ENCODE measurements around the gene MUC2. TPM values are rescaled to one million over a fixed set of nuclear protein-coding genes. Genes with fewer than 3 reads are reported as not detected.
"Not testable (repeated sequence)": the region's sequence is repeated elsewhere in the genome, so short reads cannot be mapped to it uniquely, and the experiment has no call there.

MUC2 gene
- total RNA-seq, 1 donor from 2014 or later: not detected

- peaks cover 22% of the 10 kb centered on the region for H3K27me3 ChIP-seq
- ATAC-seq: no peak
- H3K9me3 ChIP-seq: no peaks in the 10 kb centered on the region
- no peak overlapping the region for H3K4me3 ChIP-seq
- no peaks in the 10 kb centered on the region for H3K36me3 ChIP-seq
- no peaks in the 10 kb centered on the region for H3K4me1 ChIP-seq
- intact Hi-C loops (cut with DNase I): no loop called here
- peak; percentile 63 for DNase-seq
- H3K27ac ChIP-seq: no peak overlapping the region
- TF ChIP-seq, protein P1, sequence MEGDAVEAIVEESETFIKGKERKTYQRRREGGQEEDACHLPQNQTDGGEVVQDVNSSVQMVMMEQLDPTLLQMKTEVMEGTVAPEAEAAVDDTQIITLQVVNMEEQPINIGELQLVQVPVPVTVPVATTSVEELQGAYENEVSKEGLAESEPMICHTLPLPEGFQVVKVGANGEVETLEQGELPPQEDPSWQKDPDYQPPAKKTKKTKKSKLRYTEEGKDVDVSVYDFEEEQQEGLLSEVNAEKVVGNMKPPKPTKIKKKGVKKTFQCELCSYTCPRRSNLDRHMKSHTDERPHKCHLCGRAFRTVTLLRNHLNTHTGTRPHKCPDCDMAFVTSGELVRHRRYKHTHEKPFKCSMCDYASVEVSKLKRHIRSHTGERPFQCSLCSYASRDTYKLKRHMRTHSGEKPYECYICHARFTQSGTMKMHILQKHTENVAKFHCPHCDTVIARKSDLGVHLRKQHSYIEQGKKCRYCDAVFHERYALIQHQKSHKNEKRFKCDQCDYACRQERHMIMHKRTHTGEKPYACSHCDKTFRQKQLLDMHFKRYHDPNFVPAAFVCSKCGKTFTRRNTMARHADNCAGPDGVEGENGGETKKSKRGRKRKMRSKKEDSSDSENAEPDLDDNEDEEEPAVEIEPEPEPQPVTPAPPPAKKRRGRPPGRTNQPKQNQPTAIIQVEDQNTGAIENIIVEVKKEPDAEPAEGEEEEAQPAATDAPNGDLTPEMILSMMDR (IDR thresholded peaks at IDR 0.05): no peak
Measured at GRCh38 chr11:1109918-1110705, 35.4 kb downstream of the MUC2 start.

- DNase-seq: peak; percentile 29
- H3K9me3 ChIP-seq: no peaks in the 10 kb centered on the region
- H3K4me3 ChIP-seq: no peak overlapping the region
- TF ChIP-seq, protein P1 (IDR thresholded peaks at IDR 0.05): no peak
- peaks cover 22% of the 10 kb centered on the region for H3K27me3 ChIP-seq
- no peaks in the 10 kb centered on the region for H3K4me1 ChIP-seq
- intact Hi-C loops (cut with DNase I): no loop called here
- no peak for ATAC-seq
- H3K27ac ChIP-seq: no peak overlapping the region
- H3K36me3 ChIP-seq: no peaks in the 10 kb centered on the region
Measured at GRCh38 chr11:1111545-1112212, 37.0 kb downstream of the MUC2 start.

DNA sequence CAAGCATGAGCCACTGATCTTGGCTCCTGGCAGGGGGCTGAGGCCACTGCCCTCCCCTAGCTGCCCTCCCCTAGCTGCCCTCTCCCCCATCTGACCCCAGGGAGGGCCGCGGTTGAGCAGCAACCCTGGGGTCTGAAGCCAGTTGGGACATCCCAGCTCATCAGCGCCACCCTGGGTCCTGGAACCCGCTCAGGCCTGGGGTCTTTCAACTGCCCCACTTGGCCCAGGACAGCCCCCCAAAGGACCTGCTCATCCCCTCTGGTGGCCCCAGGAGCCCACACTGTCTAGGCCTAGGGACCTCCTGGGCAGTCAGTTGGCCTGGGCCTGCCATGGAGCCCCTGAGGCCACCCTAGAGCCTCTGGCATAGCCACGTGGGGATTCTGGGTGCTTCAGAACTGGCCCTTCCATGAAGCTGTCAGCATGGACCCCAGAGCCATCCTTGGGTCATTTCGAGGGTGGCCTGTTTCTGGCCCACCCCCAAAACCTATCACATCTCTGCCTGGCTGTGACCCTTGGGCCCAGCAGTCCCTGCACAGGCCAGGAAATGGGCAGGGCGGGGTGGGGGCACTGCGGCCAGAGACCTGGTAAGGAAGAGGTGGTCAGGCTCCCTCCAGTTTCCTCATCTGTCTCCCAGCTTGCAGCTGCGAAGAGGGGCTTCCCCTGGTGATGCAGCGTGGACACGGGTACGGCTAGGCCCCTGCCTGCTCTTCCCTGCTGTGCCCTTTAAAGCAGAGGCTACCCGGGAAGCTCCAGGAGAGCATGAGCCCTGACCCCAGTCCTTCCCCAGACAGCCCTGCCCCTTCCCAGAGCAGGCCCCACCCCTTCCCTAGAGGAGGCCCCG lies 37.9 kb downstream of the MUC2 start:
- Histone ChIP-seq H3K36me3 (no peaks in the 10 kb centered on the region), H3K27ac (no peak overlapping the region), H3K4me3 (no peak overlapping the region), H3K4me1 (no peaks in the 10 kb centered on the region), H3K9me3 (no peaks in the 10 kb centered on the region), H3K27me3 (peaks cover 15% of the 10 kb centered on the region)
- peak; percentile 37 for DNase-seq
- intact Hi-C loops (cut with DNase I): no loop called here
- TF ChIP-seq, protein P1 (IDR thresholded peaks at IDR 0.05): no peak
- ATAC-seq: no peak

- peak; percentile 59 for DNase-seq
Measured at GRCh38 chr11:1113405-1114201, 38.9 kb downstream of the MUC2 start.

DNA sequence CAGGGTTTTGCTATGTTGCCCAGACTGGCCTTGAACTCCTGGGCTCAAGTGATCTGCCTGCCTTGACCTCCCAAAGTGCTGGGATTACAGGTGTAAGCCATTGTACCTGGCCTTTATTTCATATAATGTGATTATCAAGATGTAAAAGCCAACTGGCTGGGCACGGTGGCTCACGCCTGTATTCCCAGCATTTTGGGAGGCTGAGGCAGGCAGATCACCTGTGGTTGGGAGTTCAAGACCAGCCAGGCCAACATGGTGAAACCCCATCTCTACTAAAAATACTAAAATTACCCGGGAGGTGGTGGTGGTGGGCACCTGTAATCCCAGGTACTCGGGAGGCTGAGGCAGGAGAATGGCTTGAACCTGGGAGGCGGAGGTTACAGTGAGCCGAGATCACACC lies 40.6 kb downstream of the MUC2 start:
- peak; percentile 44 for DNase-seq
- intact Hi-C loops (cut with DNase I): not testable (repeated sequence)

More at GRCh38 chr11:1113405-1114201, 38.9 kb downstream of the MUC2 start:
- no peaks in the 10 kb centered on the region for H3K36me3 ChIP-seq
- H3K4me1 ChIP-seq: no peaks in the 10 kb centered on the region
- peaks cover 5% of the 10 kb centered on the region for H3K27me3 ChIP-seq
- TF ChIP-seq, protein P1 (IDR thresholded peaks at IDR 0.05): no peak
- H3K9me3 ChIP-seq: no peaks in the 10 kb centered on the region
- no peak overlapping the region for H3K4me3 ChIP-seq
- H3K27ac ChIP-seq: no peak overlapping the region
- intact Hi-C loops (cut with DNase I): no loop called here
- ATAC-seq: no peak

More for the DNA sequence above, 40.6 kb downstream of the MUC2 start:
- H3K4me3 ChIP-seq, H3K4me1 ChIP-seq, H3K36me3 ChIP-seq, H3K27me3 ChIP-seq, H3K27ac ChIP-seq, H3K9me3 ChIP-seq, ATAC-seq: not testable (repeated sequence)
